Stomach (tissue), 9 donors: Measurements from ENCODE around the gene WNT16. TPM values are rescaled to one million over a fixed set of nuclear protein-coding genes. Genes with fewer than 3 reads are reported as not detected.
A peak's percentile ranks its signal among the peaks of the same experiment; 100 is the strongest.

Experiments
- DNase-seq, 2 donors: peaks; one replicate each; pipeline versions ENCODE4 v3.0.0 to v3.0.0-alpha.2; 2013 to 2019
- H3K27ac ChIP-seq, 5 donors: fragments of 200-600 bp in 4 of 5; sonication (generic) in 4 of 5; one replicate each; pipeline ENCODE4 v1.5.1; 2013 to 2019; ENCODE audit warnings: mild to moderate bottlenecking in 1 of 5, moderate library complexity in 1 of 5
- H3K27me3 ChIP-seq, 3 donors: fragments of 200-600 bp; sonication (generic); one replicate each; pipeline ENCODE4 v1.5.1; 2017 to 2019; ENCODE audit warnings: mixed run types in 1 of 3
- H3K36me3 ChIP-seq, 4 donors: fragments of 200-600 bp; sonication (generic); 1 replicate in 3 of 4; 2 replicates in 1 of 4; pipeline ENCODE4 v1.5.1; 2016 to 2019
- H3K4me1 ChIP-seq, 4 donors: fragments of 200-600 bp; sonication (generic); one replicate each; pipeline ENCODE4 v1.5.1; 2016 to 2019
- H3K4me3 ChIP-seq, 4 donors: fragments of 200-600 bp; sonication (generic) in 3 of 4; one replicate each; pipeline ENCODE4 v1.5.1; 2016 to 2019; ENCODE audit warnings: mild to moderate bottlenecking in 1 of 4
- H3K9me3 ChIP-seq, 4 donors: fragments of 200-600 bp; sonication (generic); one replicate each; pipeline ENCODE4 v1.5.1; 2016 to 2019
- CTCF ChIP-seq, 7 experiments: fragments of 450-650 bp in 4 of 7; fragments of 200-600 bp in 3 of 7; sonication (generic) in 3 of 7; IDR thresholded peaks; one replicate each; pipeline ENCODE4 v1.5.1; 2016 to 2019; ENCODE audit warnings: antibody characterized with exemption in 7 of 7, control low read depth in 2 of 7, mild to moderate bottlenecking in 1 of 7
- EP300 ChIP-seq: sonication (generic); formaldehyde crosslinking; IDR thresholded peaks from one replicate; pipeline ENCODE4 v1.6.1; 2017; ENCODE audit warnings: antibody characterized with exemption
- POLR2A ChIP-seq, 4 donors: fragments of 450-650 bp; IDR thresholded peaks; one replicate each; pipeline ENCODE4 v1.6.1; 2016; ENCODE audit warnings: antibody characterized with exemption in 4 of 4, control low read depth in 2 of 4, mild to moderate bottlenecking in 1 of 4, moderate library complexity in 1 of 4
- POLR2AphosphoS5 ChIP-seq, 3 donors: sonication (generic); formaldehyde crosslinking; IDR thresholded peaks; one replicate each; pipeline ENCODE4 v1.6.1; 2016; ENCODE audit warnings: antibody characterized with exemption in 3 of 3
- WGBS, 5 donors: extraction: QIAGEN DNeasy Blood & Tissue Kit in 3 of 5; methylation state at CpG; one replicate each; pipeline versions ENCODE4 v1.1.5 to v1.1.7; 2013 to 2018; 5-methylcytosine and 5-hydroxymethylcytosine counted together
- intact Hi-C: fragments of 100-400 bp; cut with DNase I; formaldehyde crosslinking; loops from one replicate; pipeline ENCODE4 v1.15.1; 2023; ENCODE audit warnings: low total_unique reads
- polyA plus RNA-seq, 3 donors: library from polyadenylated mRNA; stranded (reverse); fragments of 200-250 nt; gene quantifications; one replicate each; pipeline ENCODE4 v1.2.3, GENCODE V29; 2013
- total RNA-seq, 5 donors: library from RNA; depleted of rRNA; stranded (reverse); fragments of >200 nt; gene quantifications; one replicate each; pipeline versions ENCODE4 v1.1.0 to v1.2.3, GENCODE V29; 2014 to 2016
- donor health status: healthy with polysubstance abuse.
- donor health status: Bipolar disorder and iron deficiency.
- donor health status: healthy.

The WNT16 gene
- total and polyA plus RNA-seq, 8 donors, result 0.05 to 0.37 TPM; not detected in 6

GRCh38 chr7:121300685-121301420, 27.9 kb upstream of the WNT16 start:
- DNase-seq, result no peak
- Histone ChIP-seq H3K27me3 (no peaks in the 10 kb centered on the region), H3K4me3 (no peak overlapping the region), H3K9me3 (no peaks in the 10 kb centered on the region), H3K4me1 (no peaks in the 10 kb centered on the region), H3K36me3 (peaks cover 0 to 3% (median under 1%) of the 10 kb centered on the region in 4 donors), H3K27ac (no peak overlapping the region)
- no peak for TF ChIP-seq POLR2AphosphoS5 (IDR thresholded peaks at IDR 0.05)
- no peak for TF ChIP-seq CTCF (IDR thresholded peaks at IDR 0.05)
- TF ChIP-seq EP300, result no peak
- TF ChIP-seq POLR2A (IDR thresholded peaks at IDR 0.05), result no peak
- WGBS, 5 donors, result 85 to 92% (median 91%) methylated on average over 2 of the region's 2 CpGs
- intact Hi-C loops, result no loop called here

GRCh38 chr7:121301446-121302213, 27.2 kb upstream of the WNT16 start:
- TF ChIP-seq EP300, result no peak
- H3K36me3 ChIP-seq, result no peaks in the 10 kb centered on the region
- 73 to 81% (median 74%) methylated on average over 9 of the region's 9 CpGs for WGBS, 5 donors

GRCh38 chr7:121302214-121302745, 26.5 kb upstream of the WNT16 start:
- no peak for DNase-seq
- TF ChIP-seq CTCF (IDR thresholded peaks at IDR 0.05), result no peak
- no peak for TF ChIP-seq EP300
- no peak for TF ChIP-seq POLR2AphosphoS5 (IDR thresholded peaks at IDR 0.05)
- no peak for TF ChIP-seq POLR2A (IDR thresholded peaks at IDR 0.05)
- WGBS, 5 donors, result 77 to 91% (median 84%) methylated on average over 8 of the region's 8 CpGs

More at GRCh38 chr7:121301446-121302213, 27.2 kb upstream of the WNT16 start:
- no peaks in the 10 kb centered on the region for H3K9me3 ChIP-seq
- no peak overlapping the region for H3K27ac ChIP-seq
- intact Hi-C loops, result no loop called here
- no peak overlapping the region for H3K4me3 ChIP-seq
- no peaks in the 10 kb centered on the region for H3K27me3 ChIP-seq
- no peaks in the 10 kb centered on the region for H3K4me1 ChIP-seq
- peak in 1 of 2 donors; percentile 23 for DNase-seq

GRCh38 chr7:121303422-121304101, 25.2 kb upstream of the WNT16 start:
- H3K27me3 ChIP-seq, result no peaks in the 10 kb centered on the region
- 88 to 94% (median 91%) methylated on average over 6 of the region's 6 CpGs for WGBS, 5 donors
- no peak overlapping the region for H3K27ac ChIP-seq
- no peaks in the 10 kb centered on the region for H3K4me1 ChIP-seq
- no peaks in the 10 kb centered on the region for H3K36me3 ChIP-seq
- TF ChIP-seq EP300, result no peak
- TF ChIP-seq POLR2A (IDR thresholded peaks at IDR 0.05), result no peak
- TF ChIP-seq CTCF (IDR thresholded peaks at IDR 0.05), result no peak
- no peak for TF ChIP-seq POLR2AphosphoS5 (IDR thresholded peaks at IDR 0.05)
- no peaks in the 10 kb centered on the region for H3K9me3 ChIP-seq
- intact Hi-C loops, result no loop called here
- no peak overlapping the region for H3K4me3 ChIP-seq
- no peak for DNase-seq

More at GRCh38 chr7:121302214-121302745, 26.5 kb upstream of the WNT16 start:
- H3K27me3 ChIP-seq, result no peaks in the 10 kb centered on the region
- no peaks in the 10 kb centered on the region for H3K4me1 ChIP-seq
- H3K4me3 ChIP-seq, result no peak overlapping the region
- no peak overlapping the region for H3K27ac ChIP-seq
- intact Hi-C loops, result no loop called here
- H3K36me3 ChIP-seq, result no peaks in the 10 kb centered on the region
- H3K9me3 ChIP-seq, result no peaks in the 10 kb centered on the region
